Measurements from ENCODE around the gene NT5C3B.
A peak's percentile ranks its signal among the peaks of the same experiment; 100 is the strongest.
"Not testable (repeated sequence)": the region's sequence is repeated elsewhere in the genome, so short reads cannot be mapped to it uniquely, and the experiment has no call there.

Gene NT5C3B

DNA sequence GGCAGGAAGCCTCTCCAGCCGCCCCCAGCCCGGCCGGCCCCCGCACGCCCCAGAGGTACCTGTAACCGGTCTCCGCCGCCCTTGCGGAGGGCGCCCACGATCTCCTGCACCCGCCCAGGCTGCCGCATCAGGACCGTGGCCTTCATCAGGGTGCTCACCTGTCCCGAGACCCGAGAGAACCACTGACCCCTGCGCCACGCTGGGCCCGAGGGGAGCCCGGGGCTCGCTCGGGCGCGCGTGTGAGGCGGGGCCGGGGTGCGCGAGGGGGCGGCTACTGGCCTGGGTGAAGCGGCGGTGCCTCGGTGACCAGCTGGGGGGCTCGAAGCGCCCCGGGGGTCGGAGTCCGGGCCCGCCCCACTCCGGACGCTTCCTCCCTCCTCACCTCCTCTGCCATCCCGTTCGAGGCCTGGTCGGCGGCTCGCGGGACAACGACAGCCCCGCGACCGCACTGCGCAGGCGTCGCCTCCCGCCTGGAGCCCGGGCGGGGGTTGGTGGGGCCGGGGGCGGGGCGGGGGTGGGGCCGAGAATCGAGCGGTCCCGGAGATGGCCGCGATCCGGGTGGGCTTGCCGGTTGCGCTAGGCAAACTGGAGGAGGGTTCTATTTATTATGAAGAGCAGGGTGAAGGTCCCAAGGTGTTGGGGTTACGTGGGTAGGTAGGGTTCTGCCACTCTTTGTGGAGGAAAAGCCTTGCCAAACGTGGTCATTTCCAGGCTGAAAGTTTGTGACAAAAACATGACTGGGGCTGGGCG is at the start of gene NT5C3B:
TSS of gene NT5C3B (minus strand) at position 433 of the 750 bp plus-strand sequence. CDS start at position 394, 39 bp downstream.
- DNase-seq: peak; percentile 59 to 64

DNA sequence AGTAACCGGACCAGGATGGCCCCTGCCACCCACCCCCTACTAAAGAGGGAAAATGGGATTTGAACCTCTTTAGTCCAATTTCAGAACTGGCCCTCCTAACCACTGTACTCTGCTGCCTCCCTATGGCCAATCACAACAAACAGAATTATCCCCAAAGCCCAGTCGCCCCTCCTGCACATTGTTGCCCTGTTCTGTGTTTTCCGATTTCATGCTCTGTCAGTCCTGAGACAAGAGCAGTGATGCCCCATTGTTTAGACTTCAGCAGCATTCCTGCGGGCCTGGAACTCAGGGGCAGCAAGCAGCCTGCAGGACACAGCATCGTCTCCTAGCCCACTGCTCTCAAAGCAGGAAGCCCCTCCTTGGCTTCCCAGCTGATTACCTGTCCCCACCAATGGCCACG is 49.7 kb upstream of the NT5C3B start:
- no peak for DNase-seq

DNA sequence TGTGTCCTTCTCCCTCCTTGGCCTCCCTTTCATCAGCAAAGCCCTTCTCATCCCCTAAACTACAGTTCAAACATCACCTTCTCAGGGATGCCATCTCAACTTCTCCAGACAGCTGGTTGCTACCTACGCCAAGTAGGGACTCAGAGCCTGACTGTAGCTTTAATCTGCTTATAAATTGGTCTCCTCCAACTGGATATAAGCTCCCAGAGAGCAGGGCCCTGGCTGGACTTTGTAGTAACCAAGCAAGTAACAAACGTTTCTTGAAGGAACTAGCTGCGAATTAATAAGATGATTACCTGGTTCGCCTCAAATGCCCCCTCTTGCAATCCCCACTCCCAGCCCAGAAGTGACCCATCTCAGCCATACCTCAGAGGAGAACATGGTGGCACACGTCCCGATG is 46.7 kb upstream of the NT5C3B start:
- no peak for DNase-seq

DNA sequence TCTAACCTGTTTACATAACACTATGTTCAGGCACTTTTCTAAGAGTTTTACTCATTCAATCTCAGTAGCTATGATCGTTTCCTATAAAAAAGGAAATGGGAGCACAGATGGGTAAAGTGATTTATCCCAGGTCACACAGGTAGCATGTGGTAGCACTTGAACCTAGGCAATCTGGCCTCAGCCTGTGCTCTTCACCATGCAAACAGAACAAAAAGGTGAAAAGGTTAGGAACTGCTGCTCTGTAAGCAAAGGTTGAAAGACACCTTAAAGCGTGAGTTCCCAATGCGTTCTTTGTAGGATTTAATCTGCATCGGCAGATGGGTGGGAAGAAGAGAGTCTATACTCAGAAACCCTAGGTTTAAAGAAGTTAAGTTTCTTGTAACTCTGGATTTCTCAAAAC is 44.1 kb upstream of the NT5C3B start:
- DNase-seq: no peak

DNA sequence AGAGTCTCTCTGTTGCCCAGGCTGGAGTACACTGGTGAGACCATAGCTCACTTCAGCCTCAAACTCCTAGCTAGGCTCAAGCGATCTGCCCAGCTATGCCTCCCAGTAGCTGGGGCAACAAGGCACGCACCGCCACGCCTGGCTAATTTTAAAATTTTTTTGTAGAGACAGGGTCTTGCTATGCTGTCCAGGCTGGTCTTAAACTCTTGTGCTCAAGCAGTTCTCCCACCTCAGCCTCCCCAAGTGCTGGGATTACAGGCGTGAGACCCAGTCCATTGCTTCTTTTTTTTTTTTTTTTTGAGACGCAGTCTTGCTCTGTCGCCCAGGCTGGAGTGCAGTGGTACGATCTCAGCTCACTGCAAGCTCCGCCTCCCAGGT is 38.2 kb upstream of the NT5C3B start:
- DNase-seq: not testable (repeated sequence)

- DNase-seq: no peak
Measured at GRCh38 chr17:41873559-41874292, 37.7 kb upstream of the NT5C3B start.

GRCh38 chr17:41871789-41872188 is 35.8 kb upstream of the NT5C3B start:
- no peak for DNase-seq

GRCh38 chr17:41870627-41871026 is 34.6 kb upstream of the NT5C3B start:
- no peak for DNase-seq

GRCh38 chr17:41870097-41870496 is 34.1 kb upstream of the NT5C3B start:
- DNase-seq: no peak

GRCh38 chr17:41869426-41869825 is 33.4 kb upstream of the NT5C3B start:
- no peak for DNase-seq

GRCh38 chr17:41868568-41868967 is 32.5 kb upstream of the NT5C3B start:
- DNase-seq: no peak

DNA sequence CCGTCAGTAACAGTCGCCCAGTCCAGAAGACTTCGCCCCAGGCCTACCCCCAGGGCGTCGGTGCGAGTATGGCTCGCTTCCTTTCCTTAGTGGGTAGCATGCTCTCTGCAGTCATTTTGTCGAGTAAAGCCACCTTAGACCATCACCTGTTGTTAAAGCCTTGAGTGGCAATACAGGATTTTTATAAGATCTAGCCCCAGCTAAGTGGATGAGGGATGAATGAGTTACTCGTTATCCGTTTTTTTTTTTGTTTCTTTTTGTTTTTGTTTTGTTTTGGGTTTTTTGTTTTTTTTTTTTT is 29.5 kb upstream of the NT5C3B start:
- DNase-seq: no peak

DNA sequence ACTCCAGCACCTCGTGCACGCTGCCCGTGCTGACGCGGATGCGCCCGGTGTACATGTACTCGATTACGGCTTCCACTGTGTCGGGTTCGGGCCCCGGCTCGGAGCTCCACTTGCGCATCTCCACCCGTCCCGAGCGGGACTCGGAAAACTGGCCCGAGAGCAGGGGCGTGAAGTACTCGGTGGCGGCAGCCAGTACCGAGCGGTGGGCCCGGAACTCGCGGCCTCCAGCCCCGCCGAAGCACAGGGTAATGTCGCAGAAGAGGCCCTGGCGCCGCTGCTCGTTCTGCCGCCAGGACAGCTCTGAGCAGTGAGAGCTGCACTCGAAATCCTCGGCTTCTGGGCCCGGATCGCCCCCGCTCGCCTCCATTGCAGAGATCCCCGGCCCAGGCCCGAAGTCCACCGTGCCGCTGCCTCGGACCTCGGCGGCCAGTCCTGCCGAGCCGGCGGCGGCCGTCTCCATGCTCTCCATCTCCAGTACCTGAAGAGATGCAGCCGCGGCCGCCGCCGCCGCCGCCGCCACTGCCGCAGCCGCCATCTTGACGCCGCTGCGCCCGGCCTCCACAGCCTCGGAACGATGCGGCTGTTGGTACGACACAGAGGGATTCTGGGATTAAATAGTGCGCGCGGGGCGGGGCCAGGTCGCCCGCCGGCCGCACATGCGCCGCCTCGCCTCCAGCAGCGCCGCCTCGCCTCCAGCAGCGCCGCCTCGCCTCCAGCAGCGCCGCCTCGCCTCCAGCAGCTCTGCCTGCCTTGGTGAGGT is 29.0 kb upstream of the NT5C3B start, which contains the start of gene KLHL11:
TSS of gene KLHL11 (minus strand) at position 588 of the 760 bp plus-strand sequence. CDS start at position 535, 53 bp downstream.
- peak; percentile 87 to 90 for DNase-seq

DNA sequence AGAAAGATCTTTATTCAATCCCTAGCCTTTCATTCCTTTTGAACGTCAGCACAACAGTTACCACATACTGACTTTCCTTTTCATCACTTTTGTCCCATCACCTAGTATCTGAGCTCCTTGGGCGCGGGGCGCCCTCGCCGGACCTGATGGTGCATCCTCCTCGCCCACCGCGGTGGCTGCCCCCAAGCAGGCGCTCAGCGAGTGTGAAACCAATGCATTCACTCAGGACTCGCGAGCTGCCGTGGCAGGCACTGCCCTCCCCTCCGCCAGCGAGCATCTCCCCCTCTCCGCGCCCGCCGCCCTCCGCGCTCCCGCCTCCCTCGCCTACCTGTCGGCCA is 28.4 kb upstream of the NT5C3B start:
- no peak for DNase-seq

DNA sequence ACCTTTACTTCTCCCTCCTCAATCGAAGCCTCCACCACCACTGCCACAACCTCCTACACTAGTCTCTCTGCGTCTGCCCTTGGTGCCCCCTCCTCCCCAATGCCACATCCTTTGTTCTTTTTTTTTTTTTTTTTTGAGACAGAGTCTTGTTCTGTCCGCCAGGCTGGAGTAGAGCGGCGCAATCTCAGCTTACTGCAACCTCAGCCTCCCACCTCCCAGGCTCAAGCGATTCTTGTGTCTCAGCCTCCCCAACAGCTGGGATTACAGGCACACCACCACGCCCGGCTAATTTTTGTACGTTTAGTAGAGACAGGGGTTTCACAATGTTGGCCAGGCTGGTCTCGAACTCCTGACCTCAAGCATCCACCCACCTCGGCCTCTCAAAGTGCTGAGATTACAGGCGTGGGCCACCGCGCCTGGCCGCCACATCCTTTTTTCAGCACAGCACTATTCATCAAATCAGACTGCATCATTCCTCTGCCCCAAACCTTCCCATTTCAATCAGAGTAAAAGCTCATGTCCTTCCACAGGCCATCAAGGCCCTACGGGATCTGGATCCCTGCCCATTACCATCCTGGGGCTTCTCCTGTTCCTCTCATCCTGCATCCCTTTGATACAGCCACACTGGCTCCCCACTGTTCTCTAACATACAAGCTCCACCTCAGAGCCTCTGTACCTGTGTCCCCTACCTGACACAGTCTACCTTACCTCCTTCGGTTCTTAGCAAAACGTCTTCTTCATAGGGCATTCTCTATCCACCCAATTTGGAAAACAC is 27.2 kb upstream of the NT5C3B start:
- DNase-seq: peak; percentile 56 to 64

DNA sequence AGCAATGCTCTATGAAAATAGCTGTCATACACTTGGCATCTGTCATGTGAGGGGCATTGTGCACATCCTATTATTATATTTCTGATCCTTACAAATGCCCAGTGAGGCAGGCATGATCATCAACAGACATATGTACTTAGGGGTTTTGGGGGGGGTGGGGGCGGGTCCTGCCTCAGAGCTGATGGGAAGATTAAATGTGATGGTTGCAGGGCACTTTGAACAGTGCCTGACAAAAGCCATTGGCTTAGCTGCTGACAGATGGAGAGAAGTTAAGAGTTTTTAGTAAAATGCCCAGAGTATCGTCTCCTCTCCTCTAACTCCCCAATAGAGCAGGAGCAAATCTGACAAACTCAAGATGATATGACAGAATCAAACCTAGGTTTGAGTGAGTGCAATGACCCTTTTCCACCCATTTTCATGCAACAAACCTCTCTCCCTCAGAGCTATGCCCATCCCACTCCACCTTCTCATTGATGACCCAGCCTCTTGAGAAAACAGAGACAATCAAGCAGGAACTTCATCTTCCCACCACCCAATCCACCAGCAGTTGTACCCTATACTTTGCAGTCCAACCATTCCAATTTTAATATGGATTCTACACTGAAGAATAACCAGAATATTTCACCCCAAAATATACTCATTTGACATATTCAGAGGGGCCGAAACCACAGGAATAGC is 24.4 kb upstream of the NT5C3B start:
- DNase-seq: no peak

GRCh38 chr17:41851382-41851781 is 15.3 kb upstream of the NT5C3B start:
- DNase-seq: not testable (repeated sequence)

GRCh38 chr17:41849251-41849990 is 13.4 kb upstream of the NT5C3B start:
- DNase-seq: no peak

DNA sequence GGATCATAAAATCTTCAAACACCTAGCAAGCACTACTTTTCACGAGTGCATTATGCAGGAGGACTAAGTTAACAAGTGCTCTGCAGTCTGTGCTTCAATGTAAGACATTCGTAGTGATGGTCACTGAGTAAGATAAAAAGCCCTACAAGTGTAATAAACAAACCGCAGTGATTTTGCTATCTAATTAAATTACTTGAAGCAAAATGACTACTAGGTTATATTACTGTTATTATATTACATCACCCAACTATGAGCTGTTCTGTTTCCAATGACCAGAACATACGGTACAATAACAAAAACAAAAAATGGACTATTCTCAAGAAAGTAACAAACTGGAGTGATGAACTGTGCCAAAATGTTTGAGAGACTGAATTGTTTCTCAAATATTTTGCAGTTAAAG is 12.8 kb upstream of the NT5C3B start:
- DNase-seq: no peak

DNA sequence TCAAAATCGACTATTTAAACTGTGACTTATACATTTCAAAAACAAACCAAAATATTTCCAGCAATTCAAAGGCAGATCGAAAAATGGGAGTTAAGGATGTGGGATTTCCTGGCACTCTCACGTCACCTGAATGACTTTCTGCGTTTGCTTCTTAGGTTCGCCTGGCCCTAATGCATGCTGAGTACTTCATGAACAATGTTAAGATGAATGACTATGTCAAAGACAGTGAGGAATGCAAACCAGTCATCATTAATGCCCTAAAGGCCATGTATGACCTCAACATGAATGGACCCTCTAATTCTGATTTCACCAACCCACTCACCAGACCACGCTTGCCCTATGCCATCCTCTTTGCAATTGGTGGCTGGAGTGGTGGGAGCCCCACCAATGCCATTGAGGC is 8.9 kb upstream of the NT5C3B start:
- no peak for DNase-seq

DNA sequence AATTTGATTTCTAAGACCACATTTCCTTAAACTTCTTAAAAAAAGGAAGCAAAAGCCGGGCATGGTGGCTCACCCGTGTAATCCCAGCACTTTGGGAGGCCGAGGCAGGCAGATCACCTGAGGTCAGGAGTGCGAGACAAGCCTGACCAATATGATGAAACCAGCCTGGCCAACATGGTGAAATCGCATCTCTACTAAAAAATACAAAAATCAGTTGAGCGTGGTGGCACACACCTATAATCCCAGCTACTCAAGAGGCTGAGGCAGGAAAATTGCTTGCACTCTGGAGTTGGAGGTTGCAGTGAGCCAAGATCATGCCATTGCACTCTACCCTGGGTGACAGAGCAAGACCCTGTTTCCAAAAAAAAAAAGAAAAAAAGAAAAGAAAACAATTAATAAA is 4.7 kb upstream of the NT5C3B start:
- DNase-seq: not testable (repeated sequence)

DNA sequence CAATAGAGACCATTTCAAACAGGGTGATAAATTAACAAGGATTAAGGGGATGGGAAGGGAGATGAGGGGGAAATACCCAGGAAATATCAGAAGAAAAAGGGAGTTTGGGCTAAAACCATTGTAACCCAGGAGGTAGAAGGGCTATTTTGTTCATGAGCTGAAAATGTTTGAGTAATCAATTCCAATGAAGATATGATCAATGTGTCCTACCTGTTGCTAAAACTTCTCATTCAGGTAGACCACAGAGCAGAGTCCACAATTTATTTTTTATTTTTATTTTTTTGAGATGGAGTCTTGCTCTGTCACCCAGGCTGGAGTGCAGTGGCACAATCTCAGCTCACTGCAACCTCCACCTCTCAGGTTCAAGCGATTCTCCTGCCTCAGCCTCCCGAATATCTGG is 3.4 kb upstream of the NT5C3B start:
- DNase-seq: not testable (repeated sequence)

Measured in activated CD4-positive, alpha-beta T cell treated with anti-CD3 and anti-CD28 coated beads, Interleukin-2, amount 50 U/mL, for 48 hours (primary cell).